PFSK-1 (cell line): ENCODE measurements around the gene BRMS1L.

Experiments used
- TAF1 ChIP-seq: IDR thresholded peaks from 2 replicates; pipeline ENCODE4 v1.6.1; 2012; ENCODE audit warnings: low read length, control low read depth, borderline replicate concordance; ENCODE audit not compliant: insufficient read depth
- TF ChIP-seq, protein P1 (sequence below), 2 experiments: IDR thresholded peaks; 2 replicates each; pipeline versions ENCODE4 v1.6.1 to v1.8.0; 2011 to 2012; ENCODE audit warnings: low read depth in 2 of 2, low read length in 2 of 2, control low read depth in 1 of 2, inconsistent platforms in 1 of 2, mild to moderate bottlenecking in 1 of 2, moderate library complexity in 1 of 2; ENCODE audit not compliant: insufficient read depth in 1 of 2

DNA sequence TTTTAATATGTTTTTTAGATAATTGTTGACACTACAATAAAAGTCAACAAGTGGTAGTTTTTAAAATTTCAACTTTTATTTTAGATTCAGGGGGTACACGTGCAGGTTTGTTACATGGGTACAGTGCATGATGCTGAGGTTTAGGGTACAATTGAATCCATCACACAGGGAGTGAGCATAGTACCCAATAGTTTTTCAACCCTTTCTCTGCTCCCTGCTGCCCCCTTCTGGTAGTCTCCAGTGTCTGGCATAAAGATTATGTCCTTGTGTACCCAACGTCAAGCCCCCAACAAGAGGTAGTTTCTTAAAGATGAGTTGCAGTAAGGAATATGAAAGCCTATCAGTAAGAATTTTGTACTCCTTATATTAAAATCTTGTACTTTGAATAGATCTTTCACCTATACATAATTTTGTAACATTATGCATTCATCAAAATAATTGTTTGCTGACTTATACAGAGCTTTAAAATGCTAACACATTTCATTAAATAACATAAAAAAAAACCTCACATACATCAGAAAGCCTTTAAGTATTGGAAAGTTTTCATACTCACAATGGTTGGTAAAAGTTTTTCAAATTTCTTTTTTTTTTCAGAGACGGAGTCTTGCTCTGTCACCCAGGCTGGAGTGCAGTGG is 11.7 kb upstream of the BRMS1L start:
- TF ChIP-seq, protein P1, sequence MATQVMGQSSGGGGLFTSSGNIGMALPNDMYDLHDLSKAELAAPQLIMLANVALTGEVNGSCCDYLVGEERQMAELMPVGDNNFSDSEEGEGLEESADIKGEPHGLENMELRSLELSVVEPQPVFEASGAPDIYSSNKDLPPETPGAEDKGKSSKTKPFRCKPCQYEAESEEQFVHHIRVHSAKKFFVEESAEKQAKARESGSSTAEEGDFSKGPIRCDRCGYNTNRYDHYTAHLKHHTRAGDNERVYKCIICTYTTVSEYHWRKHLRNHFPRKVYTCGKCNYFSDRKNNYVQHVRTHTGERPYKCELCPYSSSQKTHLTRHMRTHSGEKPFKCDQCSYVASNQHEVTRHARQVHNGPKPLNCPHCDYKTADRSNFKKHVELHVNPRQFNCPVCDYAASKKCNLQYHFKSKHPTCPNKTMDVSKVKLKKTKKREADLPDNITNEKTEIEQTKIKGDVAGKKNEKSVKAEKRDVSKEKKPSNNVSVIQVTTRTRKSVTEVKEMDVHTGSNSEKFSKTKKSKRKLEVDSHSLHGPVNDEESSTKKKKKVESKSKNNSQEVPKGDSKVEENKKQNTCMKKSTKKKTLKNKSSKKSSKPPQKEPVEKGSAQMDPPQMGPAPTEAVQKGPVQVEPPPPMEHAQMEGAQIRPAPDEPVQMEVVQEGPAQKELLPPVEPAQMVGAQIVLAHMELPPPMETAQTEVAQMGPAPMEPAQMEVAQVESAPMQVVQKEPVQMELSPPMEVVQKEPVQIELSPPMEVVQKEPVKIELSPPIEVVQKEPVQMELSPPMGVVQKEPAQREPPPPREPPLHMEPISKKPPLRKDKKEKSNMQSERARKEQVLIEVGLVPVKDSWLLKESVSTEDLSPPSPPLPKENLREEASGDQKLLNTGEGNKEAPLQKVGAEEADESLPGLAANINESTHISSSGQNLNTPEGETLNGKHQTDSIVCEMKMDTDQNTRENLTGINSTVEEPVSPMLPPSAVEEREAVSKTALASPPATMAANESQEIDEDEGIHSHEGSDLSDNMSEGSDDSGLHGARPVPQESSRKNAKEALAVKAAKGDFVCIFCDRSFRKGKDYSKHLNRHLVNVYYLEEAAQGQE (IDR thresholded peaks at IDR 0.05; ENCODE audit: insufficient read depth in 1 of 2, low read depth in 2 of 2, low read length in 2 of 2) = no peak
- TF ChIP-seq TAF1 = no peak
